ENCODE data around the gene RNF111.

DNA sequence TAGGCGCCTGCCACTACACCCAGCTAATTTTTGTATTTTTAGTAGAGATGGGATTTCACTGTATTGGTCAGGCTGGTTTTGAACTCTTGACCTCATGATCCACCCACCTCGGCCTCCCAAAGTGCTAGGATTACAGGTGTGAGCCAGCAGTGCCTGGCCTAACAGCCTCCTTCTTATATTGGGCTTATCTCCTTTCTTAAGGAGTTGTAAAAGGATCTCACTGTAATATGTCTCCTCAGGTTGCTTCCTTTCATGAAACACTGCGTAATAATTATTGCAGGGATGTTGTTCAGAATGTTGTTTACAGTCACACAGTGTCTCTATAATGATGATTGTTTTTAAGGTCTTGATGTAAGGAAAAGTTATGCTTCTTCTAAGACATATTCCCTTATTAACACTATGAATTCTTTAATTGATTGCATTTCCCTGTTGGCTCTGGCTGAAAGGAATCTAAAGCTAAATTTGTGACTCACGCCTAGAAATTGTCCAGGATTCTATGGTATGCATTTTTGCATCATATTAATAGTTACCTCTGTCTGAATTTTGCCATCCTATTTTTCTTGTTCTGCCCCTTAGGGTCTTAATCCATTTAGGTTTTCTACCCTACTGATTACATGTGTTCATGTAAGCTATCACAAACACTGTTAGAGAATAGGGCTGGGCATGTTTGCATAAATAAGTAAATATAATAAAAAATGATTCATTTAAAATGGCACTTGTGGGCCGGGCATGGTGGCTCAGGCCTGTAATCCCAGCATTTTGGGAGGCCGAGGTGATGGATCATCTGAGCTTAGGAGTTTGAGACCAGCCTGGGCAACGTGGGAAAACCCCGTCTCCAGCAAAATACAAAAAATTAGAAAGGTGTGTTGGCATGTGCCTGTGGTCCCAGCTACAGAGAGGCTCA, 24.5 kb upstream of the RNF111 start:
- TF ChIP-seq, protein P1, sequence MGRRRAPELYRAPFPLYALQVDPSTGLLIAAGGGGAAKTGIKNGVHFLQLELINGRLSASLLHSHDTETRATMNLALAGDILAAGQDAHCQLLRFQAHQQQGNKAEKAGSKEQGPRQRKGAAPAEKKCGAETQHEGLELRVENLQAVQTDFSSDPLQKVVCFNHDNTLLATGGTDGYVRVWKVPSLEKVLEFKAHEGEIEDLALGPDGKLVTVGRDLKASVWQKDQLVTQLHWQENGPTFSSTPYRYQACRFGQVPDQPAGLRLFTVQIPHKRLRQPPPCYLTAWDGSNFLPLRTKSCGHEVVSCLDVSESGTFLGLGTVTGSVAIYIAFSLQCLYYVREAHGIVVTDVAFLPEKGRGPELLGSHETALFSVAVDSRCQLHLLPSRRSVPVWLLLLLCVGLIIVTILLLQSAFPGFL (CRISPR knock-in tag; IDR thresholded peaks at IDR 0.05) = no peak
- TF ChIP-seq ZNF737 (CRISPR knock-in tag; IDR thresholded peaks at IDR 0.05; ENCODE audit: borderline replicate concordance) = no peak
- TF ChIP-seq, protein P2, sequence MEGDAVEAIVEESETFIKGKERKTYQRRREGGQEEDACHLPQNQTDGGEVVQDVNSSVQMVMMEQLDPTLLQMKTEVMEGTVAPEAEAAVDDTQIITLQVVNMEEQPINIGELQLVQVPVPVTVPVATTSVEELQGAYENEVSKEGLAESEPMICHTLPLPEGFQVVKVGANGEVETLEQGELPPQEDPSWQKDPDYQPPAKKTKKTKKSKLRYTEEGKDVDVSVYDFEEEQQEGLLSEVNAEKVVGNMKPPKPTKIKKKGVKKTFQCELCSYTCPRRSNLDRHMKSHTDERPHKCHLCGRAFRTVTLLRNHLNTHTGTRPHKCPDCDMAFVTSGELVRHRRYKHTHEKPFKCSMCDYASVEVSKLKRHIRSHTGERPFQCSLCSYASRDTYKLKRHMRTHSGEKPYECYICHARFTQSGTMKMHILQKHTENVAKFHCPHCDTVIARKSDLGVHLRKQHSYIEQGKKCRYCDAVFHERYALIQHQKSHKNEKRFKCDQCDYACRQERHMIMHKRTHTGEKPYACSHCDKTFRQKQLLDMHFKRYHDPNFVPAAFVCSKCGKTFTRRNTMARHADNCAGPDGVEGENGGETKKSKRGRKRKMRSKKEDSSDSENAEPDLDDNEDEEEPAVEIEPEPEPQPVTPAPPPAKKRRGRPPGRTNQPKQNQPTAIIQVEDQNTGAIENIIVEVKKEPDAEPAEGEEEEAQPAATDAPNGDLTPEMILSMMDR (CRISPR knock-in tag; IDR thresholded peaks at IDR 0.05) = no peak
- TF ChIP-seq, protein P3, sequence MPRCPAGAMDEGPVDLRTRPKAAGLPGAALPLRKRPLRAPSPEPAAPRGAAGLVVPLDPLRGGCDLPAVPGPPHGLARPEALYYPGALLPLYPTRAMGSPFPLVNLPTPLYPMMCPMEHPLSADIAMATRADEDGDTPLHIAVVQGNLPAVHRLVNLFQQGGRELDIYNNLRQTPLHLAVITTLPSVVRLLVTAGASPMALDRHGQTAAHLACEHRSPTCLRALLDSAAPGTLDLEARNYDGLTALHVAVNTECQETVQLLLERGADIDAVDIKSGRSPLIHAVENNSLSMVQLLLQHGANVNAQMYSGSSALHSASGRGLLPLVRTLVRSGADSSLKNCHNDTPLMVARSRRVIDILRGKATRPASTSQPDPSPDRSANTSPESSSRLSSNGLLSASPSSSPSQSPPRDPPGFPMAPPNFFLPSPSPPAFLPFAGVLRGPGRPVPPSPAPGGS (CRISPR knock-in tag; IDR thresholded peaks at IDR 0.05) = no peak
